AML-193 (cell line): ENCODE results near the gene MUC5B.
"Not testable (repeated sequence)": the region's sequence is repeated elsewhere in the genome, so short reads cannot be mapped to it uniquely, and the experiment has no call there.

Experiments used
- DNase-seq, 2 experiments: peaks; one replicate each; lab custom pipeline; 2025; lab: John Stamatoyannopoulos, UW

MUC5B gene

GRCh38 chr11:1250411-1250810 is 27.5 kb downstream of the MUC5B start:
- not testable (repeated sequence) for DNase-seq

- no peak for DNase-seq
Observed at GRCh38 chr11:1251236-1251770, 28.4 kb downstream of the MUC5B start.

DNA sequence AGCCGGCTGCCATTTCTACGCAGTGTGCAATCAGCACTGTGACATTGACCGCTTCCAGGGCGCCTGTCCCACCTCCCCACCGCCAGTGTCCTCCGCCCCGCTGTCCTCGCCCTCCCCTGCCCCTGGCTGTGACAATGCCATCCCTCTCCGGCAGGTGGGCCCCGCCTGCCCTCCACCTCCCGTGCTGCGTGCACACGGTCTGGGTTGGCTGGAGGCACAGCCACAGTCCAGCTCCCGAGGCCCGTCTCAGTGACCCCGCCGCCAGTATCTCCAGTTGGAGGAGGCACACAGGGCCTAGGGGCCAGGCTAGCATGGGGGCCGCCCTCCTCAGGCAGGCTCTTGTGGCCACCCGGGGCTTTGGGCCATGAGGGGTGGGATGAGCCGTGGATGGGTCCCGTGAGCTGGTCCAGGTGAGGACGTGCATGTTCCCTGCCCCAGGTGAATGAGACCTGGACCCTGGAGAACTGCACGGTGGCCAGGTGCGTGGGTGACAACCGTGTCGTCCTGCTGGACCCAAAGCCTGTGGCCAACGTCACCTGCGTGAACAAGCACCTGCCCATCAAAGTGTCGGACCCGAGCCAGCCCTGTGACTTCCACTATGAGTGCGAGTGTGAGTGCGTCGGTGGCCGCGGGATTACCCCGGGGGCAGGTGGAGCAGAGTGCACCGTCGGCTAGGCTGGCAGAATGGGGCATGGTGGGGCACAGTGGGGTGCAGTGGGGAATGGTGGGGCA is 29.7 kb downstream of the MUC5B start:
- DNase-seq, result no peak

- DNase-seq, result no peak
Observed at GRCh38 chr11:1253103-1253485, 30.2 kb downstream of the MUC5B start.

DNA sequence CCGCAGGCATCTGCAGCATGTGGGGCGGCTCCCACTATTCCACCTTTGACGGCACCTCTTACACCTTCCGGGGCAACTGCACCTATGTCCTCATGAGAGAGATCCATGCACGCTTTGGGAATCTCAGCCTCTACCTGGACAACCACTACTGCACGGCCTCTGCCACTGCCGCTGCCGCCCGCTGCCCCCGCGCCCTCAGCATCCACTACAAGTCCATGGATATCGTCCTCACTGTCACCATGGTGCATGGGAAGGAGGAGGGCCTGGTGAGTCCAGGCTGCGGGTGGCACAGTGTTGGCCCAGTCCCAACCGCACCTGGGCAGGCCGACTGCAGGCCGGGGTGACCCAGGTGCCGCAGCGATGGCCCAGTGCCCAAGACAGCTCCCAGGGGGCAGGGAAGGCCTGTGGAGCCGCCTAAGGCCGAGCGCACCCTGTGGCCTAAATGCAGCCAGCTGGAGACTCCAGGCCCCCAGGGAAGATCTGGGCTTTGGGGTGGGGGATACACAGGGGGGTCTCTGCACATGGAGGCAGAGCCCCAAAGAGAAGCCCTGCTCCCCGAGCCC is 31.3 kb downstream of the MUC5B start:
- no peak for DNase-seq

GRCh38 chr11:1254733-1255132 is 31.9 kb downstream of the MUC5B start:
- DNase-seq, result no peak

DNA sequence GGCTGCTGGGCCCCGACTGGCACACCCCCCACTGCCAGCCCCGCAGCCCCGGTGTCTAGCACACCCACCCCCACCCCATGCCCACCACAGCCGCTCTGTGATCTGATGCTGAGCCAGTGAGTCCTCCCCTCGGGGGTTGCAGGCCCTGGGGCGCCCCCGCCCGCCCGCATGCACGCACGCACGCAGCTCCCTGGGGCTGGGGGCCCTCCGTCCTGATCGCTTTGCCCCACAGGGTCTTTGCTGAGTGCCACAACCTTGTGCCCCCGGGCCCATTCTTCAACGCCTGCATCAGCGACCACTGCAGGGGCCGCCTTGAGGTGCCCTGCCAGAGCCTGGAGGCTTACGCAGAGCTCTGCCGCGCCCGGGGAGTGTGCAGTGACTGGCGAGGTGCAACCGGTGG is 32.3 kb downstream of the MUC5B start:
- no peak for DNase-seq

DNA sequence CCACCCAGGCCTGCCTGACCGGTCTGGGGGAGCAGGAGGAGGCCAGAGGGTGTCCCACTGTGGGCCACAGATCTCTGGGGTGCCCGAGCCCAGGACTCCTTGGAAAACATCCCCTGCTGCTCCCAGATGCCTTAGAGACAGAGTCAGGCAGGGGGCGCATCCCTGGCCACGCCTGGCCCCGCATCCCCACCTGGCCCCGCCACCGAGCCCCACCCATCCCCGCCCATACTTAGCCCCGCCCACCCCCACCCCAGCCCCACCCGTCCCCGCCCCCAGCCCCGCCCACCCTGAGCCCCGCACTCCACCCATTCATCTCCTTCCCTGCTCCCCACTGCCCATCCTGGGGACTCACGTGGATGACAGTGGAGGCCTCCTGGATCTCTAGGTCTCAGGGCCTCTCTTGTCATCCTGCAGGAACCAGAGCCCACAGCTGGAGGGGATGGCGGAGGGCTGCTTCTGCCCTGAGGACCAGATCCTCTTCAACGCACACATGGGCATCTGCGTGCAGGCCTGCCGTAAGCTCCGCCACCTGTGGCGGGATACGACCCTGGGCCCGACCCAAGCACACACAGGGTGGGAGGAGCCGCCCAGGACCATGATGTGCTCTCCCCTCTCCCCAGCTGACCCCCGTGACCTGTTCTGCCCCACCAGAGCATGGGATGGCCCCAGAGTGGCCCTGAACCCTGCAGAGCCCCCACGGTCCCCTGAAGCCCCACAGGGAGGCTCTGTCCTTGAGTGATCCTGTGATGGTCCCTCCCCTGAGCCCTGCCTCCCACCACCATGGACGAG is 33.6 kb downstream of the MUC5B start:
- DNase-seq, result no peak

DNA sequence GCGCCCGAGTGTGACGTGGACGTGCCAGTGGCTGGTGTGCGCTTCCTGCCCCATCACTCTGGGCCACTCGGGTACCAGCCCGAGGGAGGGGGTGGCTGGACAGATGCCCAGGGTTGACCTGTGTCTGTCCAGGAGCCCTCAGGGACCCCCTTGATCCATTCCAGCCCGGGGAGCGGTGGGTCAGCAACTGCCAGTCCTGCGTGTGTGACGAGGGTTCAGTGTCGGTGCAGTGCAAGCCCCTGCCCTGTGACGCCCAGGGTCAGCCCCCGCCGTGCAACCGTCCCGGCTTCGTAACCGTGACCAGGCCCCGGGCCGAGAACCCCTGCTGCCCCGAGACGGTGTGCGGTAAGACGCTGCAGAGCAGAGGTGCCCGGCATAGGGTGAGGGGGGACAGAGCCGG is 34.5 kb downstream of the MUC5B start:
- DNase-seq, result no peak

GRCh38 chr11:1257916-1258315 is 35.0 kb downstream of the MUC5B start:
- DNase-seq, result no peak

- DNase-seq, result no peak
Observed at GRCh38 chr11:1258401-1259075, 35.7 kb downstream of the MUC5B start.

DNA sequence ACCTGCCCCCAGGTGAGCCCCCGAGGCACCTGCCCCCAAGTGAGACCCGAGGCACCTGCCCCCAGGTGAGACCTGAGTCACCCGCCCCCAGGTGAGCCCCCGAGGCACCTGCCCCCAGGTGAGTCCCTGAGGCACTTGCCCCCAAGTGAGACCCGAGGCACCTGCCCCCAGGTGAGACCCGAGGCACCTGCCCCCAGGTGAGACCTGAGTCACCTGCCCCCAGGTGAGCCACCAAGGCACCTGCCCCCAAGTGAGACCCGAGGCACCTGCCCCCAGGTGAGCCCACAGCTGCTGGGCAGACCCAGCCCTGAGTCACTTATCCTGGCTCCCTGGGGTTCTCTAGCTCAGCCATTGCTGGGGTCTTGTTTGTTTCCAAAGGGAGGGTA is 36.2 kb downstream of the MUC5B start:
- no peak for DNase-seq

- no peak for DNase-seq
Observed at GRCh38 chr11:1259561-1259960, 36.7 kb downstream of the MUC5B start.

DNA sequence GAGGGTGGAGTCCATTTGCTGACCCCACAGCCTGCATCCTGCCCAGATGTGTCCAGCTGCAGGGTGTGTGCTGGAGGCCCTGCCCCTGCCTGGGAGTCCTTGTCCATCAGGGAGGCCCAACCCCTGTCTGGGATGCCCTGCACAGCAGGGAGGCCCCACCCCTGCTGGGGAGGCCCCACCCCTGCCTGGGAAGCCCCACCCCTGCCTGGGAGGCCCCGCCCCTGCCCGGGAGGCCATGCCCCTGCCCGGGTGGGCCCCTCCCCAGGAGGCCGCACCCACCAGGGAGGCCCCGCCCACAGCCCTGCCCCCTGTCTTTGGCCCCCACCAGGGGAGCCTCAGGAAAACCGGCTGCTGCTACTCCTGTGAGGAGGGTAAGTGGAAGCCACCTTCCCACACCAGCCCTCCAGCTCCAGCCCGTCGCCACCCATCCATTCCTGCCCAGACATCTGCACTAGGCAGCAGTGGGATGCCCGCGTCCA is 37.2 kb downstream of the MUC5B start:
- DNase-seq, result no peak

- DNase-seq, result no peak
Observed at GRCh38 chr11:1260620-1261019, 37.8 kb downstream of the MUC5B start.

- DNase-seq, result no peak
Observed at GRCh38 chr11:1261241-1262071, 38.6 kb downstream of the MUC5B start.

DNA sequence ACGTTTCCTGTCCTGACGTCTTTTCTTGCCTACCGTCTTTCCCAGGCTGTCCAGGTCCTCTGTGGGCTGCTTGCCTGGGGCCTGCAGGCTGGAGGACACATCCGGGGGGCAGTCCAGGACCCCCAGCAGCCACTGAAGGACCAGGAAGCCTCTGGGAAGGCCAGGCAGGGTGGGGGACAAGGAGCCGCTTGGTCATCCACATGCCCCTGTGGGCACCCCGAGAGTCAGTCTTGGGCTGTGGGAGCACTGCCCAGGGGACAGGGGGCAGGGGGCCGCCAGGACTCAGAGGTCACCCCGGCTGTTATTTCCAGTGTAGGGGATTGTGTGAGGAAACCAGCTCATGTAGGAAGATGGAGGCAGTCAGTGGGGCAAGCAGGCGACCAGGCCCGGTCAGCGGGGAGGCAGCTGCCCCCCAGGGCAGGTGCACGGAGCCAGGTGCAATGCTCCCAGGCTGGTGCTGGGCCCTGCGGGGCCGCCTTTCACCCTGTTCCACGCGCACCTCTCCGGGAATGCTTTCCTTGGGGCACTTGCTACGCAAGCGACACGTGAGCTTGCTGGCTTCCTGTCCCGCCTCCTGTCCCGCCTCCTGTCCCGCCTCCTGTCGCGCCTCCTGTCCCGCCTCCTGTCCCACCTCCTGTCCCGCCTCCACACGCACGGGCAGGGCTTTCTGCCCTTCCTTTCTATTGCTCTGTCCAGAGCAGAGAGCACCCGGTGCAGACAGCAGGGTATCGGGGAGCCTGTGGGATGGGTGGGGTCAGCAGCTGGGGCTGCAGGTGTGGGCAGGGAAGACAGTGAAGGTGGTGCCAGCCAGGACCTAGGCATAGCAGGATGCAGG is 39.5 kb downstream of the MUC5B start:
- peak; percentile 59 for DNase-seq

GRCh38 chr11:1263010-1263409 is 40.1 kb downstream of the MUC5B start:
- DNase-seq, result no peak

DNA sequence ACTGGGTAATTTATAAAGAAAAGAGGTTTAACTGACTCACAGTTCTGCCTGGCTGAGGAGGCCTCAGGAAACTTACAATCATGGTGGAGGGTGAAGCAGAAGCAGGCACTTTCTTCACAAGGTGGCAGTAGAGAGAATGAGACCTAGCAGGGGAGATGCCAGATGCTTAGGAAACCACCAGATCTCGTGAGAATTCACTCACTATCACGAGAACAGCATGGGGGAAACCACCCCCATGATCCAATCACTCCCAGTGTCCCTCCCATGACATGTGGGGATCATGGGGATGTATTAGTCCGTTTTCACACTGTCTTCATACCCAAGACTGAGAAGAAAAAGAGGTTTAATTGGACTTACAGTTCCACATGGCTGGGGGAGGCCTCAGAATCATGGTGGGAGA is 41.6 kb downstream of the MUC5B start:
- DNase-seq, result peak; percentile 37 to 52

GRCh38 chr11:1265480-1265879 is 42.6 kb downstream of the MUC5B start:
- DNase-seq, result not testable (repeated sequence)
